Measurements from ENCODE around the gene SCO2.

The SCO2 gene, protein sequence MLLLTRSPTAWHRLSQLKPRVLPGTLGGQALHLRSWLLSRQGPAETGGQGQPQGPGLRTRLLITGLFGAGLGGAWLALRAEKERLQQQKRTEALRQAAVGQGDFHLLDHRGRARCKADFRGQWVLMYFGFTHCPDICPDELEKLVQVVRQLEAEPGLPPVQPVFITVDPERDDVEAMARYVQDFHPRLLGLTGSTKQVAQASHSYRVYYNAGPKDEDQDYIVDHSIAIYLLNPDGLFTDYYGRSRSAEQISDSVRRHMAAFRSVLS

DNA sequence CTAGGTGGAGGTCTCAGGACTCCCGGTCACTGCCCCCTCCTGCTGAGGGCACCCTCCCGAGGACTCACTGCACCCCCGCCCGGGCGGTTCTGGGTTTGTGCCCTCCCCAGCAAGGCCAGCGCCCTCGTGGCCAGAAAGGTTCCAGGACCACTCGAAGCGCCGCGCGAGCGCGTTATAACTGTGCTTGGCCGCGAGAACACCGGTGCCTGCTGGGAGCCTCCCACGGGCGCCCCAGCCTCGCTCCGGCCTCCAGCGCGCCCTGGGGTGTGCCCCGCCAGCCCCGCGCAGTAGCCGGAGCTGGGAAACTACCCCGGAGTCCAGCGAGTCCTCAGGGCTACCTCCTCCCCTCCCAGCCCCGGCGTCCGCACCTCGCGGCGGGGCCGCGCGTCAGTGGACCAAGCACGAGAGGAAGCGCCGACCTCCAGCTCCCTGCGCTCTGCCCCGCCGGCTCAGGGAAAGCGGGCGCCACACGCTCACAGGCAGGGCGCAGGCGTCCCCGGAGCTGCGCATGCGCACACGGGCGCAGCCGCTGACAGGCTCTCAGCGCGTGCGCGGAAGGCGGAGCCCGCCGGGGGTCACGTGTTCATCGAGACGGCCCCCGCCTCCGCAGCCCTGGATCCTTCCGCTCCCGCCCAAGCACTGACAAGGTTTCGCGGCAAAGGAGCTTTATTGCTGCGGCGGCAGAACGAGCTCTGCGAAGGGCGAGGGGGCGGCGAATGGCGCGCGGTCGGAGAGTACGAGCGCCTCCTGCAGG lies at the start of gene SCO2:
TSS of gene SCO2 (minus strand) at position 495 of the 754 bp plus-strand sequence. CDS start 1,187 bp downstream, outside the sequence.
- peak; percentile 97 for DNase-seq

DNA sequence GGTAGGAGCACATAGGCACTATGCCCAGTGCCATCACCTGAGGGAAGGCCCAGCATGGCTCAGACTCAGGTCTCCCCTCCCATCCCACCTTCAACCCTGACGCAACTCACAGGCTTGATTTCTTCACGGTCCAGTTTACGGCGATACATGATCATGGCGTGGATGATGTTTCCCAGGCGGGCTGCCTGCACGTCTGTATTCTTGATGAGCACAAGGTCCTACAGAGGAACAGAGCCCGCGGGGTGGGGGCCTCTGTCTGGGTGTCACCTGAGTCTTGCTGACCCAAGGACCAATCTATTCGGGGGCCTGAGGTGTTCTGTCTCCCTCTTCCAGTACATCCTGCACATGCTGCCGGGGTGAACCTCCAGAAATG lies 49.0 kb upstream of the SCO2 start:
- no peak for DNase-seq

DNA sequence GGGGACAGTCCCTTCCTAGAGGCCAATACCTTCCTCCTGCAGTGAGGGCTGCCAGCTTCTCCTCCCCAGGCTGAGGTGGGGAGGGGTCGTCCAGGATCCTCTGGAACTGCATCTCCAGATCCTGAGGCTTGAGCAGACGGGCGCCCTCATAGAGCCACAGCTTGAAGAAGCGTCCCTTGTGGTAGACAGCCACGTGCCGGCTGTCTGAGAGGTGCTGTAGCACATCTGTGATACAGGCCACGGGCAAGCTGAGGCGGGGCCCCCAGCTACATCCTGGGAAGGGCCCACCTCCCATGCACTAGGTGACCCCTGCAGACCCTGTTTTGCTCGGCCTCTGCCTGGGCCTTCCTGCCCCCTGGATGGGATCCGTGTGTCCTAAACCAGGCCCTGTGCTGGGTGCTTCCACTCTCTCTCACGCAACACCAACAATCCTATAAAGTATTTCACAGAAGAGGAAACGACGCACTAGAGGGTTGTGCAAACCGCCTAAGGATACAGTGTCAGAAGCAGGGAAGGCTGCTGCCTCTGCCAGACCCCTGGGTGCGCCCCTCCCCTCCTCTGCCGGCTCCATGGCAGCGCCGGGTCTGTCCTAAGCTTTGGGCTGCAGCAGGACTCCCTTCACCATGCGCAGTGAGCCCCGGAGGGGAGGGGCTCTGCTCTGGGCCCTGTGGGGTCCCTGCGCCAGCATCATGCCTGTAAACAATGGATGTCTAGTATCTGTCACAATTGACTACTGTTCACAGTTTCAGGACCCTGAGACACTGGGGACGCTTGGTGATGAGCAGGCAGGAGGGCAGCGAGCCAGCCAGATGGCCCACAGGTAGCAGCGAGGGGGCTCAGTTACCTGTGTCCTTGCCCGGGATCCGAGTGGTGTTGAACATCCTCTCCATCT lies 48.3 kb upstream of the SCO2 start:
- no peak for DNase-seq

DNA sequence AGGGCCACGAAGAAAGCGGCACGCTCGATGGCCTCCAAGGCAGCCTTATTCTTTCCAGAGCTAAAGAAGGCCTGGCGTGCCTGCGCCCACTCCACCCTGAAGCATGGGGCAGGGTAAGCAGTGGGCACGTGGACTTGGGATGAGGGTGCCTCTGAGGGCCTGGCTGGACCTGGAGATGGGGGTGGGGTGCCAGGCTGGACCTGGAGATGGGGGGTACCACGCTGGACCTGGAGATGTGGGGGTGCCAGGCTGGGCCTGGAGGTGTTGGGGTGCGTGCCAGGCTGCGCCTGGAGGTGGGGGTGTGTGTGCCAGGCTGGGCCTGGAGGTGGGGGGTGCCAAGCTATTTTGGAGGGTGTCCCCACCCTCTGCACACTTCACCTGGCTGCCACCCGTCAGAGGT lies 47.6 kb upstream of the SCO2 start:
- DNase-seq = no peak

DNA sequence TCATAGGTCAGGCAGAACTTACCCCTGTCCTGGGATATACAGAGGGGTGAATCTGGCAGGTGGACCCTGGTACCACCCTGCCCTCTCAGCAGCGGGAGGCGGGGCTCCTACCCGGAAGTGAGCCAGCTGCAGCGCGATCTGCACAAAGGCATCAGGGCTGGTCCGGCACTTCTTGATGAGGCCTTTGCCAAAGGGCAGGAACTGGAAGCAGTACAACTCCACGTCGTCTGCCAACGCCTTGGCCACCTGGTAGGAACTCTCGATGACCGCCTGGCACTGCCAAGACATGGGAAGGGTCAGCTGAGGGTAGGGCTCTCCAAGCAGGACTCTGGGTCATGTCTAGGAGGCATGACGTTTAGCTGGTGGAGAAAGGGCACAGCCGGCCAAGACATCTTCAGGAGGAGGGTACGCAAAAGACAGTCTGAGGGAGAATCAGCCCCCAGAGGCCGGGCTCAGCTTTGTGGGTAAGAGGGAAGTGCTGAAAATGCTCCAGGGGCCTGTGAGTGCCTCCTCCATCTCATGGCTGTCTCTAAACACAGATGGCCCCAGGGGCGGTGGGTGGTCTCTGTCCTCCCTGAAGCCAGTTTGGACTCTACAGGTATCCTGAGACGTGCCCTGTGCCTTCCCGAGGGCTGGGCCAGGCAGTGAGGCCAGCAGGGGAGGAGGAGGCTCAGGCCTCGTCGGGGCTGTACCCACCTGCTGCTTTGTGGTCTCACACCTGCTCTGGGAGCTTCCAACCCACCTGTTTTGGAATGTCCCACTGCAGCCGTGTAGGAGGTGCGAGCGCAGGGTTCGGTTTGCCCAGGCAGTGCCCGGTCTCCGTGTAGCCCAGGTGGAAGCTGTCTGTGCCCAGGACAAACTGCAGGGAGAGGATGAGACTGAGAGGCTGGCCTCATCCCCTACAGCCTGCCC lies 46.1 kb upstream of the SCO2 start:
- no peak for DNase-seq

DNA sequence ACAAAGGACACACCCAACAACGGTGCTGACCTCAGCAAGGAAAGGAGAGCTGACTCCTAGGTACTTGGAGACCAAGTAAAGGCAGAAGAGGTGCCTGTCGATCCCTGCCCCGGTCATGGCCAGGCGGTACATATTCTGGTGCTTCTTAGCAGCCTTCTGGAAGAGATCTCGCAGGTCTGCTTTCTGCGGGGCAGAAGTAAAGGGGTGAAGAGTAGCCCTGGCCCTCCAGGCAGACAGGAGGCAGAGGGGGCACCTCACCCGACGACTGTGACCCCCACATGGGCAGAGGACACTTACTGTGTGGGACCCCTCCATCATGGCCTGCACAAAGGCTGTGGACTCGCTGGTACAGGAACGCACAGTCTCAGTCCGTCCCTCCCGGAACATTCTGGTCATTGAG lies 45.5 kb upstream of the SCO2 start:
- DNase-seq = no peak

DNA sequence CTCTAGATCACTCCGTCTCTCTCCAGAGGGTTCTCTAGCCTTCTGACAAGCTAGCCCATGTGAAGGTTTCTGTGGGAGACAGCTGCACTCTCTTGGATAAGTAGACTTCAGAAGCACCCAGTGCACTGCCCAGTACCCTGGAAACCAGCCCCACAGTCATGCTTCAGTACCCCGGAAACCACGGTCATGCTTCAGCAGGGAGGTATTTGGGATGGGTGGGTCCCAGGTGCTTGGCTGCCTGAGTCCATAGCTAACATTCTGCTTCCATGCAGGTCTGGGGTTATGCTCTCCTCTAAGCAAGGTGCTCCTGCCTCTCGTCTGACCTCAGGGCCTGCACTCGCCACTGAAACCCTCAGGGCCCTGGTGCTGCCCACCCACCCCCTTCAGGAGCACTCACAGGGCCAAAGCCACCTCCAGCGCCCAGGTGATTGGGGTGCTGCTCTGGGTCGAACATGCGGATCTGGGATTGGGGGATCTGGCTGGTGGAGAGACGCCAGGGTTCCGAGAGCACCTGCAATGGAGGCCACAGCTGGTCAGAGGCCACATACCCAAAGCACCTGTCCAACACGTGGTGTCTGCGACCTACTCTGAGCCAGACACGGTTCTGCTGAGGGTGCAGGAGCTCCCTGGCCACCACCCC lies 44.6 kb upstream of the SCO2 start:
- no peak for DNase-seq

DNA sequence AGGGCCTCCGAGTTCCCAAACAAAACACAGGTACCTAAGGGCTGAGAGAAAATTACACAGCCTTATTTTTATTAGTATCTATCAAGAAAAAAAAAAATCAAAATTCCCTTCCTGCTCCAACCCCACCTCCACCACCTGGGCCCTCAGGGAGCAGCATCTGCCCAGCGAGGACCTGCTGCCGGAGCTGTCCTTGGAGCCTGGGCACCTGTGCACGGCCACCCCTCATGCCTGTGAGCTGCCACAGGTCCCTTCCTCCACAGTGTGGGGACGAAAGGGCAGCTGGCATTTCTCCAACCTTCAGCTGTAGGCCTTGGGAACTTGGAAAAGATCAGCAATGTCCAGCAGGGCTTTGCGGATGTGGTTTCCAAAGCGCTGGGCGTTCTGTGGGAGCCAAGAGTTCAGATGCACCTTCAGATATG lies 43.7 kb upstream of the SCO2 start:
- DNase-seq = no peak

DNA sequence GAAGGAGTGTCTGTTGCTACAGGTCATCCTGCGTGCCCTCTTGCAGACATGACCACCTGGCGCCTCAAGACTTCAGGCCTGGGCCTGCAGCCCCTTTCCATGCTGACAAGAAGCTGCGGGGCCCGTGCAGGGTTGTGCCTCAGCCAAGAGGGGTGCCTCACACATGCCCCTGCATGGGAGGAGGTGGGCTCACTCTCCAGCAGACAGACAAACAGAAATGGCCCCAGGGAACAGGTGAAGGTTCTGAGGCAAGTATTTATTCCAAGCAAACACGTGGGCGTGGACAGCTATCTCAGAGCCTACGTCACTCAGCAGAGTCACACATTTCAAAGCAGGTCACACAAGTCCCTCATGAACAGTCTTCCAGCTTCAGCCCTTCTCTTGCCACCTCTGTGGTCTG lies 43.2 kb upstream of the SCO2 start:
- DNase-seq = no peak

DNA sequence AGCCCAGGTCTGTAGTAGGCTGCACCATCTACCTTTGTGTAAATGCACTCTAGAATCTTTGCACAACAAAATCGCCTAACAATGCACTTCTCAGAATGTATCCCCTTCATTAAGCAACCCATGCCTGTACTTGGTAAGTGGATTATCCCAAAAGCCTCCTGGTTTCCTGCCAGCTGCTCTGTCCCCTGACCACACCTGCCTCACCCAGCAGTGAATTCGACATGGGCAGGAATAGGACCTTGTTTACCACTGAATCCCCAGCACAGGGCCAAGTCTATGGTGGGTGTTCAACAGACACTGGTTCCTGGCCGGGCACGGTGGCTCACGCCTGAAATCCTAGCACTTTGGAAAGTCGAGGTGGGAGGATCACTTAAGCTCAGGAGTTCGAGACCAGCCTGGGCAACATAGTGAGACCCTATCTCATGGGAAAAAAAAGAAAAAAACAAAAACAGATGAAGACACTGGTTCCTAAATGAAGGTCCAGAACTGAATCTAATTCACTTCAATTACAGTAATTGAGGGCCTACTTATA lies 42.4 kb upstream of the SCO2 start:
- no peak for DNase-seq

DNA sequence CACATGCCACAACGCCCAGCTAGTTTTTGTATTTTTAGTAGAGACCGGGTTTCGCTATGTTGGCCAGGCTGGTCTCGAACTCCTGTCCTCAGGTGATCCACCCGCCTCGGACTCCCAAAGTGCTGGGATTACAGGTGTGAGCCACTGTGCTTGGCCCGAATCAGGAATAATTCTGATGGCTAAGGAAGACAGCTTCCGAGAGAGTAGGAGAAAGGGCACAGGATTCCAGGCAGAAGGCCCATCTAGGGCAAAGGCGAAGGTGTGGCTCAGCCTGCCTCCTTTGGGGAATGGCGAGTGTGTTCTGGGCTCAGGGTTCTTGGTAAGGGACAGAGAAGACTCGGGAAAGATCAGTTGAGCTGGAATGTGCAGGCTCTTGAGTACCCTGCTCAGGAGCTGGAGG lies 38.9 kb upstream of the SCO2 start:
- DNase-seq = no peak

DNA sequence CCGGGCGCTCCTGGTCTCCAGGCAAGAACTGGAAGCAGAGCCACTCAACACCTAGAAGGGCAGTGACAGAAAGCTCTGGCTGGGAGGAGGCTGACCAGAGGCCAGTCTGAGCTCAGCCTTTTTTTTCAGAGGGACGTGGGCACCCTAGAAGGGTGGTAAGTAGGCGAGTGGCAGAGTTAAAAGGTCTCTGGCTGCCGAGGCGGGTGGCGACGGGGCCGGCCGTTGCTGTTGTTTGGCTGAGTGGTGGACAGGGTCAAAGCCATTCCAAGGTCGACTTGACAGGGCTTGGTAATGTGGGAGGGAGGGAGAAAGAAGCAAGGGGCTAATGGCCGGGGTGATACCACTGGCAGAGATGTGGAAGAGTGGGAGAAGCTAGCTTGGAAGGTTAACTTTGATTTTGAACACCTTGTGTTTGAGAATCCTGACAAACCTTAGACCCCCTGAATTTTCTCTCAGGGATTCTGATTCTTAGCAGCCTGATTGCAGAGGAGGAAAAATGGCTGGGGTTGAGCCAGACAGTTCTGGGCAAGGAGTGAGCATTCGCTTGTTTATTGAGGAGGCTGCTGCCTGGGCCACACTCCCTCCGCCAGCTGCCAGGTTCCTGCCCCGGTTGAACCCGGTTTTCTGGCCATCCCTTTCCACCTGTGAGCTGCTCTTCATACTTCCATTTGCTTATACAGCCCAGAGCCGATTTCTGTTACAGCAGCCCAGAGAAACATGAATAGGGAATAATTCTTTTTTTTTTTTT lies 38.2 kb upstream of the SCO2 start:
- DNase-seq = no peak

DNA sequence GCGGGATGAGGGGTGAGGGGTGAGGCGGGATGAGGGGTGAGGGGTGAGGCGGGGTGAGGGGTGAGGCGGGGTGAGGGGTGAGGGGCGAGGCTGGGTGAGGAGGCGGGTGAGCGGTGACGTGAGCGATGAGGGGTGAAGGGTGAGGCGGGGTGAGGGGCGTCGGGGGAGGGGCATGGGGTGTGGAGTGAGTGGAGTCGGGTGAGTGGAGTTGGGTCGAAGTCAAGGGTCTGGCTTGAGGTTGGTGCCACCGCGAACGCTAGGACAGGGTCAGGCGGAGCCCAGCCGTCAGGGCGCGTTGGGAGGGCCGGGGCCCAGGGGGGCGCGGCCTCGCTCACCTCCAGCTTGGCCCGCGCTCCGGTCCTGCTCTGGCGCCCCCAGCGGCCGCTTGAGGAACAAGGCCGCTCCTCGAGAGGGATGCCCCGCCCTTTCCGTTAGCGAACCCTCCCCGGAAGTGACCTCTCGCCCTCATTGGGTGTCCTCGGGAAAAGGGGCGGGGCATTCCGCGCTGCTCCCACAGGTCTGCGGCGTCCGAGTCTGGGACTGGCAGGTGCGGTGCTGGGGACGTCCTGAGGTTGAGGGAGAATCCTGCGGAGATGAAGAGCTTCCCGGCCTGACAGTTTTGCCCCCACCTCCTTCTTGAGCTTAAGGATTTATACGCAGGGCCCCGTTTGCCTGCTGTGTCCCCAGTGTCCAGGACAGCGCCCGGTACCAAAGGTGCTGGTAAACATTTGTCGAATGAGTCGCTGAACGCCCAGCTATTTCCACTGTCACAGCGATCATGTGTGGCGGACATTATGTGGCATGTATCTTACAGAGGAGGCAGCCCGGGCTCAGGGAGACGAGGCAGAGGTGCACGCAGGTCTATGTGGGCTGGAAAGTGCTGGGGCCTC lies 37.4 kb upstream of the SCO2 start, which contains the start of gene SYCE3:
TSS of gene SYCE3 (minus strand) at position 397 of the 890 bp plus-strand sequence. CDS start 6,514 bp downstream, outside the sequence.
- DNase-seq = peak; percentile 98

DNA sequence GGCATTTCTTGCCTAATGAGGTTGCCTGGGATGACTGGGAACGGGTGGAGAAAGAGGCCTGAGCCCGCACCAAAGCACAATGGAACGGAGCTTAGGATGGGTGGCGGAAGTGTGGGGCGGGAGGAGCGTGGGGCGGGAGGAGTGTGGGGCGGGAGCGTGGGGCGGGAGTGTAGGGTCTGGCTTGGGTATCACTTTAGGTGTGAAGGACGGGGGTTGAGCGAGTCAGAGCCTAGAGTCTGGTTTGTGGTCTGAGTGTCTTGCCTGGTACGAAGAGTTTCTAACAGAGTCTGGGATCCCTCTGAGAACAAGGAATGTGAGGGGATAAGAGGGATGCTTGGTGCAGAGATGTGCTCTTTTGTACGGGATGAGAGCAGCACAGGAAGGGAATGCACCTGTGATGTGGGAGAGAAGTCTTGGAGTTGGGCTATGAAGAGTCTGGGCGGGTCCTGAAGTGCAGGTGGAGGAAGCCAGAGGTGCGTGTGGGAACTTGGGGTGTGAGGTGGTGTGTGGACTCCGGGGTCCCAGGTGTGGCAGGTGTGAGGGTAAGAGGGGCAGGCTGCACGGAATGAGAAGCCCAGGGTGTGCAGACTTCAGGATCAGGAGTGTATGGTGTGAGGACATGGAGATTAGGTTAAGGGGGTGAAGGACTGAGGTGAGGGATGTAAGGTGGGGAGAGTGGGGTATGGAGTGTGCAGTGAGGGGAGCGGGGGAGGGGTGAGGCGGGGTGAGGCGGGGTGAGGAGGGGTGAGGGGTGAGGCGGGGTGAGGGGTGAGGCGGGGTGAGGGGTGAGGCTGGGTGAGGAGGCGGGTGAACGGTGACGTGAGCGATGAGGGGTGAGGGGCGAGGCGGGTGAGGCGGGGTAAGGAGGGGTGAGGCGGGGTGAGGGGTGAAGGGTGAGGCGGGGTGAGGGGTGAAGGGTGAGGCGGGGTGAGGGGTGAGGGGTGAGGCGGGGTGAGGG lies 36.3 kb upstream of the SCO2 start:
- DNase-seq = no peak

DNA sequence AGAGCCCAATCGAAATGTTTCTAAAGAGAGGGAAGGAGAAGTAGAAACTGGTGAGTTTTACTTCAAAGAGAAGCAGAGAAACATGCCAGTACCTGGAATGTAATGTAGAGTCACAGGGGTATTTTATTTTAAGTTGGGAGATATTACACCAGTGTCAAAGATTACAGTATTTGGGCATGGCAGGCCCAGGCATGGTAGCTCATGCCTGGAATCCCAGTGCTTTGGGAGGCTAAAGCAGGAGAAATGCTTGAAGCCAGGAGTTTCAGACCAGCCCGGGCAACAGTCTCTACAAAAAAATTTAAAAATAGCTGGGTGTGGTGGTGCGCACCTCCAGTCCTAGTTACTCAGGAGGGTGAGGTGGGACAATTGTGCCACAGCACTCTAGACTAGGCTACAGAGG lies 34.6 kb upstream of the SCO2 start:
- DNase-seq = no peak

DNA sequence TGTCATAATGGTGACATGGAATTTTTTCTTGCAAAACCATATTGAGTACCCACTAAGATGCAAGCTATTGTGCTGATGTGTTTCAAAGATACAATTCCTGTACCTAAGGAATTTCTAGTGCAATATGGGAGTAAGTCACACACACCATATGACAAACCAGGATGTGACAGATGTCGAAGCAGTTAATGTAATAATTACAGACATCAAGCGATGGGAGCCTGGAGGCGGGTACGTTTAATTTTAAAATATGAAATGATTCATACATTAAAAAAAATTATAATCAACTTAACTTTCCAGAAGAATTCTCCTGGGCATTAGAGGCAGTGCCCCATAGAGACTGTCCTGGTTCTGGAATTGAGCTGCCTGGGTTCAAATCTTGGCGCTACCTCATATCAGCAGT lies 31.3 kb upstream of the SCO2 start:
- DNase-seq = peak; percentile 8

DNA sequence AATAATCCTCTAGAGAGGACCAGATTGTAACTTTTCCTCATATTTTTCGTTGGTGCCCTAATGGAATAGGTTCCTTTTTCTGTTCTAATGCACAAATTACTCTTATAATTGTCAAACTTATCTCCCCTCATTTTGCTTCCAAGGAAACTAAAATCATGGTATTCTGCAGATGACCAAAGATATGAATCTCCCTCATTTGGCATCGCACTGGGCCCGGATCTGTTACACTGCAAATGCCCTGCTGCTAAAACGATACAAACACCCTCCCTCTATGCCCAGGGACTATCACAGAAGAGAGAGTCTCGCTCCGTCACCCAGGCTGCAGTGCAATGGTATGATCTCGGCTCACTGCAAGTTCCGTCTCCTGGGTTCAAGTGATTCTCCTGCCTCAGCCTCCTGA lies 27.9 kb upstream of the SCO2 start:
- DNase-seq = no peak

DNA sequence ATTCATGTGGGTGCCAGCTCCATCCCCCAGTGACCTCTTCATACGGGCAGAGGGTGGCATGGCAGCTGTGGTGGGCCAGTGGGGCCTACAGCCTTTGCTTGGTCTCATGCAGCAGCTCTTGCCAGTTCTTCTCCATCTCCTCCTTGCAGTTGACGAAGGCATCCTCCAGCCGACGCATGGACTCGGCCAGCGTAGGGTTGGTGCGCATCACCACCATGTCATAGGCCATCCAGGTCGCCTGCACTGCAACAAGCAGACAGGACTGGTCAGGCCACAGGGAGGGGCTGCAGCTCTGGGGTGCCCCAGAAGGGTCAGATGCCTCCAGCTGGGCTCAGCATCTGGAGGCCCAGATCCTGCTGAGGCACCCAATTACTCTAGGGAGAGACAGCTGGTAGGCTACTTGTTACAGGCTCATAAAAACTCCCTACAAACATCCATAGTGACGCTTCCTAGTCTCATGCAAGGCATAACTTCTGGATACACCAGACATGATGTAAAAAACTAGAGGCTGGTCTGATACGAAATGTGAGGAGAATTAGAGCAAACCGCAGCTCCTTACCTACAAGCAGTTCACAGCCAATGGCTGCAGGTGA lies 25.9 kb upstream of the SCO2 start:
- DNase-seq = no peak

Data from NCI-H2171 (cell line).